ENCODE measurements around the gene C1orf122.

Gene C1orf122

DNA sequence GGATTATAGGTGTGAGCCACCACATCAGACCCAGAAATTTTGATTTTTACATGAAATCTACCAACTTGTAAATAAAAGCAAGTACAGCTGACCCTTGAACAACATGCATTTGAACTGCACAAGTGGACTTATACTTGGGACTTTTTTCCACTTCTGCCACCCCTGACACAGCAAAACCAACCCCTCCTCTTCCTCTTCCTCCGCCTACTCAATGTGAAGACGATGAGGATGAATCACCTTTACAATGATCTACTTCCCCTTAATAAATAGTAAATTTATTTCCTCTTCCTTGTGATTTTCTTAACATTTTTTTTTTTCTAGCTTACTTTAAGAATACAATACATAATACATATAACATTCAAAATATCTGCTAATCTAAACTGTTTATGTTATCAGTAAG is 17.9 kb downstream of the C1orf122 start:
- Histone ChIP-seq H3K27me3 (ENCODE audit: control insufficient read depth in 1 of 2, insufficient read depth in 2 of 2, low read length in 2 of 2) (no peaks in the 10 kb centered on the region), H3K4me1 (ENCODE audit: control insufficient read depth, insufficient read depth, low read length) (no peaks in the 10 kb centered on the region), H3K9ac (ENCODE audit: low read length in 2 of 2) (no peak overlapping the region), H3K9me3 (ENCODE audit: control insufficient read depth in 2 of 2, low read length in 2 of 2) (no peaks in the 10 kb centered on the region), H3K27ac (ENCODE audit: low read length) (no peak overlapping the region), H3K36me3 (ENCODE audit: control insufficient read depth in 2 of 2, insufficient read depth in 2 of 2, low read length in 2 of 2) (peaks cover 25 to 30% of the 10 kb centered on the region in 2 donors), H3K4me3 (ENCODE audit: low read length in 2 of 2) (no peak overlapping the region)

DNA sequence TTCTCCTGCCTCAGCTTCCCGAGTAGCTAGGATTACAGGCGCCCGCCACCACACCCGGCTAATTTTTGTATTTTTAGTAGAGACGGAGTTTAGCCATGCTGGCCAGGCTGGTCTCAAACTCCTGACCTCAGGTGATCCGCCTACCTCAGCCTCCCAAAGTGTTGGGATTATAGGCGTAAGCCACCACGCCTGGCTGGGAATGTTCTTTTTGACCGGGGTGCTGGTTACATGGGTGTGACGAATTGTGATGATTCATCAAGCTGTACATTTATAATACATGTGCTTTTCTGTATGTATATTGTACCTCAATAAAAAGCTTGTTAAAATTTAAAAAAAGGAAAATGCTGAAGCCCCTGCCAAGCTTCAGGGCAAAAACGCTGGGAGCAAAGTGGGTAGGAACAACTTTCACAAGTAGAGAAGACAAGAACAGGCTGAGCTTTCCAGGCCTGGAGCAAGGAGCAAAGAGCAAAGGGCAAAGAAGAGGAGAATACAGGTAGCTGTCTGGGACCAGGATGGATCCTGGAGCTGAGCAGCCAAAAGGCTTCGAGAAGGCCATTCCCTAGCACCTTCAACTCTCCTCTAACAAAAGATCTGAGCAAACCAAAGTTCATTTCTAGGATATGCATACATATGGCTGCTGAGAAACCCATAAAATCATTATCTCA is 21.0 kb downstream of the C1orf122 start:
- Histone ChIP-seq H3K27ac (ENCODE audit: low read length) (no peak overlapping the region), H3K9me3 (ENCODE audit: control insufficient read depth in 2 of 2, low read length in 2 of 2) (no peaks in the 10 kb centered on the region), H3K4me1 (ENCODE audit: control insufficient read depth, insufficient read depth, low read length) (no peaks in the 10 kb centered on the region), H3K4me3 (ENCODE audit: low read length in 2 of 2) (no peak overlapping the region), H3K9ac (ENCODE audit: low read length in 2 of 2) (no peak overlapping the region), H3K27me3 (ENCODE audit: control insufficient read depth in 1 of 2, insufficient read depth in 2 of 2, low read length in 2 of 2) (no peaks in the 10 kb centered on the region), H3K36me3 (ENCODE audit: control insufficient read depth in 2 of 2, insufficient read depth in 2 of 2, low read length in 2 of 2) (peaks cover 24 to 26% of the 10 kb centered on the region in 2 donors)

DNA sequence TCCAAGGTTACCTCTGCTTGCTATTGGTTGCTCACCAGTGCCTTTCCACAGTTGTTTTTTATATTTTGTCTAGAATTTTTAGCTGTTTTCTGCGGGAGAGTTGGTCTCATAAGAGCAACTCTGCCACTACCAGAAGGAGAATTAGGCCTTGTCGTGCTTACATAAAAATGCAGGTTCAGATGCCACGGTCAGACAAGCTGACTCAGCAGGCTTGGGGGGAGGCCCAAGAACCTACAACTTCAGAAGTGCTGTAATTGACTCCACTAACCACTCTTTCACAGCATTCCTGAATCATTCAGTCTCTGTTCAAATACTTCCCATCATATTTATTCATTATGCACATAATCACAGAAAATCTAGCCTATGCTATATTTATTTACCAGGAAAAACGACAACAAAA is 23.5 kb downstream of the C1orf122 start:
- no peaks in the 10 kb centered on the region for H3K9me3 ChIP-seq (ENCODE audit: control insufficient read depth in 2 of 2, low read length in 2 of 2)
- H3K4me1 ChIP-seq (ENCODE audit: control insufficient read depth, insufficient read depth, low read length) = no peaks in the 10 kb centered on the region
- H3K27ac ChIP-seq (ENCODE audit: low read length) = no peak overlapping the region
- no peak overlapping the region for H3K4me3 ChIP-seq (ENCODE audit: low read length in 2 of 2)
- H3K9ac ChIP-seq (ENCODE audit: low read length in 2 of 2) = no peak overlapping the region
- H3K36me3 ChIP-seq (ENCODE audit: control insufficient read depth in 2 of 2, insufficient read depth in 2 of 2, low read length in 2 of 2) = peaks cover 39 to 40% of the 10 kb centered on the region in 2 donors
- no peaks in the 10 kb centered on the region for H3K27me3 ChIP-seq (ENCODE audit: control insufficient read depth in 1 of 2, insufficient read depth in 2 of 2, low read length in 2 of 2)

GRCh38 chr1:37831809-37832208 is 24.2 kb downstream of the C1orf122 start:
- no peaks in the 10 kb centered on the region for H3K4me1 ChIP-seq (ENCODE audit: control insufficient read depth, insufficient read depth, low read length)
- H3K36me3 ChIP-seq (ENCODE audit: control insufficient read depth in 2 of 2, insufficient read depth in 2 of 2, low read length in 2 of 2) = peaks cover 39 to 41% of the 10 kb centered on the region in 2 donors
- no peak overlapping the region for H3K27ac ChIP-seq (ENCODE audit: low read length)
- no peak overlapping the region for H3K4me3 ChIP-seq (ENCODE audit: low read length in 2 of 2)
- H3K27me3 ChIP-seq (ENCODE audit: control insufficient read depth in 1 of 2, insufficient read depth in 2 of 2, low read length in 2 of 2) = no peaks in the 10 kb centered on the region
- H3K9me3 ChIP-seq (ENCODE audit: control insufficient read depth in 2 of 2, low read length in 2 of 2) = no peaks in the 10 kb centered on the region
- H3K9ac ChIP-seq (ENCODE audit: low read length in 2 of 2) = no peak overlapping the region

DNA sequence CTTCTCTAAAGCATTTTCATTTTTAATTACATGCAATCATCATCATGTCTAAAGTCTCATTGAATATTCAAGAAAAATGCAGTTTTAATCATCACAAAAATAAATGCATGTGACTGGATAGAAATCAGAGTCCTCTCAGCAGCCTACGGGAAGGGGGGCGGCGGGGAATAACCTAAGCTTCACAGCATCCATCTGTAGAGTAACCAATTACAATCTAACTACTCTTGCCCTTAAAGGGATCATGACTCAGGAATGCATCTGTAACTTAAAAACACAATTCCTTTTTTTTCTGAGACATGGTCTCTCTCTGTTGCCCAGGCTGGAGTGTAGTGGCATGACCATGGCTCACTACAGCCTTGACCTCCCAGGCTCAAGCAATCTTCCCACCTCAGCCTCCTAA is 29.2 kb downstream of the C1orf122 start:
- H3K36me3 ChIP-seq (ENCODE audit: control insufficient read depth in 2 of 2, insufficient read depth in 2 of 2, low read length in 2 of 2) = peaks cover 47 to 48% of the 10 kb centered on the region in 2 donors
- no peak overlapping the region for H3K4me3 ChIP-seq (ENCODE audit: low read length in 2 of 2)
- no peaks in the 10 kb centered on the region for H3K27me3 ChIP-seq (ENCODE audit: control insufficient read depth in 1 of 2, insufficient read depth in 2 of 2, low read length in 2 of 2)
- H3K9ac ChIP-seq (ENCODE audit: low read length in 2 of 2) = no peak overlapping the region
- no peaks in the 10 kb centered on the region for H3K9me3 ChIP-seq (ENCODE audit: control insufficient read depth in 2 of 2, low read length in 2 of 2)
- no peaks in the 10 kb centered on the region for H3K4me1 ChIP-seq (ENCODE audit: control insufficient read depth, insufficient read depth, low read length)
- no peak overlapping the region for H3K27ac ChIP-seq (ENCODE audit: low read length)

DNA sequence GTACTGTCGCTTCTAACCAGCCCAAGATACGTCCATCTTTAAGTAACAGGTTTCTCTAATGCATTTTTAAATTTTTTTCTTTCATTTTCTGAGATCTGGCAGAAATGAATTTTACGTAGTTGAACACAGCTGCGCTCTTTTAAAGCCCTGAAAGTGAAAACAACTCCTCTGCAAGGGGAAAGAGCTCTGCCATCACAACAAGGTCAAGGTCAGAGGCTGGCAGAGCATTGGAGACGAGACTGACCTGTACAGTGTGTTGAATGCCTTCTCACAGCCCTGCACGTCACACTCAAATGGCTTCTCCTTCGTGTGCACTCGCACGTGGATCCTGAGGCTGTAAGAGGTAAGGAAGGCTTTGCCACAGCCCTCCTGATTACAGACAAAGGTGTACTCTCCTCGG is 32.1 kb downstream of the C1orf122 start:
- H3K36me3 ChIP-seq (ENCODE audit: control insufficient read depth in 2 of 2, insufficient read depth in 2 of 2, low read length in 2 of 2) = peaks cover 30 to 31% of the 10 kb centered on the region in 2 donors
- no peak overlapping the region for H3K27ac ChIP-seq (ENCODE audit: low read length)
- no peak overlapping the region for H3K9ac ChIP-seq (ENCODE audit: low read length in 2 of 2)
- H3K4me1 ChIP-seq (ENCODE audit: control insufficient read depth, insufficient read depth, low read length) = no peaks in the 10 kb centered on the region
- no peak overlapping the region for H3K4me3 ChIP-seq (ENCODE audit: low read length in 2 of 2)
- H3K9me3 ChIP-seq (ENCODE audit: control insufficient read depth in 2 of 2, low read length in 2 of 2) = no peaks in the 10 kb centered on the region
- no peaks in the 10 kb centered on the region for H3K27me3 ChIP-seq (ENCODE audit: control insufficient read depth in 1 of 2, insufficient read depth in 2 of 2, low read length in 2 of 2)

DNA sequence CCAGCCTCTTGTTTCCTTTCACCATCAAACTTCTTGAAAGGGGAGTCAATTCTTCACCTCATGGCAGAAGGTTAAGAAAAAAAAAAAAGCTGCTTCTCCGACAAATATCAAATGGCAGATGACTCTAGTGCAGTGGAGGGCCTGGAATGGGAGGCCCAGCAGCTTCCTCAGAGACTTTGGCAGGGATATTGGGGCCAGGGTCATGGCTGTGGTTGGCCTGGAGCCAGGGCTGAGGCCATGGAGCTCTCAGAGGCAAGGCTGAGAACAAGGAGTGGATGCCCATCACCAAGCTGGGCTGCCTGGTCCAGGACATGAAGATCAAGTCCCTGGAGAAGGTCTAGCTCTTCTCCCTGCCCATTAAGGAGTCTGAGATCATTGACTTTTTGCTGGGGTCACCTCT is 33.1 kb downstream of the C1orf122 start:
- Histone ChIP-seq H3K36me3 (ENCODE audit: control insufficient read depth in 2 of 2, insufficient read depth in 2 of 2, low read length in 2 of 2) (peaks cover 21 to 22% of the 10 kb centered on the region in 2 donors), H3K27me3 (ENCODE audit: control insufficient read depth in 1 of 2, insufficient read depth in 2 of 2, low read length in 2 of 2) (no peaks in the 10 kb centered on the region), H3K9me3 (ENCODE audit: control insufficient read depth in 2 of 2, low read length in 2 of 2) (no peaks in the 10 kb centered on the region), H3K9ac (ENCODE audit: low read length in 2 of 2) (no peak overlapping the region), H3K27ac (ENCODE audit: low read length) (no peak overlapping the region), H3K4me3 (ENCODE audit: low read length in 2 of 2) (no peak overlapping the region), H3K4me1 (ENCODE audit: control insufficient read depth, insufficient read depth, low read length) (no peaks in the 10 kb centered on the region)

DNA sequence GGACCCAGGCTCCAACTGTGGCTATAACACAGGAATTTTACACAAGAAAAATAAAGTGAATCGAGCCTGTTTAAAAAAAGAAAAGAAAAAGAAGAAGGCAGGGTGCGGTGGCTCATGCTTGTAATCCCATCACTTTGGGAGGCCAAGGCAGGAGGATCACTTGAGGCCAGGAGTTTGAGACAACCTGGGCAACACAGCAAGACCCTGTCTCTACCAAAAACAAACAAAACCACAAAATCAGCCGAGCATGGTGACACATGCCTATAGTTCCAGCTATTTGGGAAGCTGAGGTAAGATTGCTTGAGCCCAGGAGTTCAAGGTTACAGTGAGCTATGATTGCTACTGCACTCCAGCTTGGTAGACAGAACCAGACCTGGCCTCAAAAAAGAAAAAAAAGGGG is 34.1 kb downstream of the C1orf122 start:
- Histone ChIP-seq H3K4me3 (ENCODE audit: low read length in 2 of 2) (no peak overlapping the region), H3K27ac (ENCODE audit: low read length) (no peak overlapping the region), H3K9ac (ENCODE audit: low read length in 2 of 2) (no peak overlapping the region), H3K27me3 (ENCODE audit: control insufficient read depth in 1 of 2, insufficient read depth in 2 of 2, low read length in 2 of 2) (no peaks in the 10 kb centered on the region), H3K9me3 (ENCODE audit: control insufficient read depth in 2 of 2, low read length in 2 of 2) (no peaks in the 10 kb centered on the region), H3K4me1 (ENCODE audit: control insufficient read depth, insufficient read depth, low read length) (no peaks in the 10 kb centered on the region), H3K36me3 (ENCODE audit: control insufficient read depth in 2 of 2, insufficient read depth in 2 of 2, low read length in 2 of 2) (peaks cover 21 to 22% of the 10 kb centered on the region in 2 donors)

GRCh38 chr1:37844536-37844935 is 36.9 kb downstream of the C1orf122 start:
- H3K36me3 ChIP-seq (ENCODE audit: control insufficient read depth in 2 of 2, insufficient read depth in 2 of 2, low read length in 2 of 2) = peaks cover 7 to 13% of the 10 kb centered on the region in 2 donors
- H3K27me3 ChIP-seq (ENCODE audit: control insufficient read depth in 1 of 2, insufficient read depth in 2 of 2, low read length in 2 of 2) = no peaks in the 10 kb centered on the region
- H3K27ac ChIP-seq (ENCODE audit: low read length) = no peak overlapping the region
- H3K4me1 ChIP-seq (ENCODE audit: control insufficient read depth, insufficient read depth, low read length) = no peaks in the 10 kb centered on the region
- H3K9ac ChIP-seq (ENCODE audit: low read length in 2 of 2) = no peak overlapping the region
- H3K9me3 ChIP-seq (ENCODE audit: control insufficient read depth in 2 of 2, low read length in 2 of 2) = no peaks in the 10 kb centered on the region
- no peak overlapping the region for H3K4me3 ChIP-seq (ENCODE audit: low read length in 2 of 2)

- peaks cover 3 to 9% of the 10 kb centered on the region in 2 donors for H3K36me3 ChIP-seq (ENCODE audit: control insufficient read depth in 2 of 2, insufficient read depth in 2 of 2, low read length in 2 of 2)
- no peaks in the 10 kb centered on the region for H3K4me1 ChIP-seq (ENCODE audit: control insufficient read depth, insufficient read depth, low read length)
- H3K27ac ChIP-seq (ENCODE audit: low read length) = no peak overlapping the region
- no peaks in the 10 kb centered on the region for H3K9me3 ChIP-seq (ENCODE audit: control insufficient read depth in 2 of 2, low read length in 2 of 2)
- H3K4me3 ChIP-seq (ENCODE audit: low read length in 2 of 2) = no peak overlapping the region
- H3K9ac ChIP-seq (ENCODE audit: low read length in 2 of 2) = no peak overlapping the region
- H3K27me3 ChIP-seq (ENCODE audit: control insufficient read depth in 1 of 2, insufficient read depth in 2 of 2, low read length in 2 of 2) = no peaks in the 10 kb centered on the region
These were observed 37.6 kb downstream of the C1orf122 start for GRCh38 chr1:37845049-37845646.

GRCh38 chr1:37845786-37846185 is 38.2 kb downstream of the C1orf122 start:
- Histone ChIP-seq H3K36me3 (ENCODE audit: control insufficient read depth in 2 of 2, insufficient read depth in 2 of 2, low read length in 2 of 2) (peaks cover 3 to 9% of the 10 kb centered on the region in 2 donors), H3K27ac (ENCODE audit: low read length) (no peak overlapping the region), H3K4me1 (ENCODE audit: control insufficient read depth, insufficient read depth, low read length) (no peaks in the 10 kb centered on the region), H3K4me3 (ENCODE audit: low read length in 2 of 2) (no peak overlapping the region), H3K9me3 (ENCODE audit: control insufficient read depth in 2 of 2, low read length in 2 of 2) (no peaks in the 10 kb centered on the region), H3K27me3 (ENCODE audit: control insufficient read depth in 1 of 2, insufficient read depth in 2 of 2, low read length in 2 of 2) (no peaks in the 10 kb centered on the region), H3K9ac (ENCODE audit: low read length in 2 of 2) (no peak overlapping the region)

All from stomach smooth muscle (tissue), 2 donors.